ENCODE data around the gene NBPF11.

- TF ChIP-seq ZNF384 (IDR thresholded peaks at IDR 0.05) = no peak
- no peak for TF ChIP-seq ARNT (IDR thresholded peaks at IDR 0.05)
- no peak for TF ChIP-seq BHLHE40 (IDR thresholded peaks at IDR 0.05; ENCODE audit: borderline replicate concordance)
- TF ChIP-seq PKNOX1 (IDR thresholded peaks at IDR 0.05) = no peak
- no peak for TF ChIP-seq ELF4 (IDR thresholded peaks at IDR 0.05)
- TF ChIP-seq L3MBTL2 (conservative IDR thresholded peaks at IDR 0.05) = no peak
- TF ChIP-seq TARDBP (IDR thresholded peaks at IDR 0.05) = no peak
- no peak for TF ChIP-seq FOXA1 (IDR thresholded peaks at IDR 0.05)
- no peak for TF ChIP-seq SUZ12 (IDR thresholded peaks at IDR 0.05)
- no peak for TF ChIP-seq FOXK2 (IDR thresholded peaks at IDR 0.05)
- no peak for TF ChIP-seq SP1 (IDR thresholded peaks at IDR 0.05)
- TF ChIP-seq NFRKB (IDR thresholded peaks at IDR 0.05) = no peak
Measured at GRCh38 chr1:148162363-148162762, 10.3 kb upstream of the NBPF11 start.

Data from HEK293T (cell line).